Measurements from ENCODE around the gene ST3GAL5.

ST3GAL5 gene

GRCh38 chr2:85790499-85791188, 98.1 kb downstream of the ST3GAL5 start:
- Histone ChIP-seq H3K27me3 (ENCODE audit: insufficient read depth, poor library complexity, severe bottlenecking) (no peaks in the 10 kb centered on the region), H3K4me3 (replicated peaks; ENCODE audit: insufficient read depth, low read length) (no peak overlapping the region), H3K27ac (replicated peaks) (peak overlapping the region; percentile 60)
- DNase-seq (ENCODE audit: low read depth in 1 of 2, low spot score in 1 of 2): peak; percentile 66 to 92
- TF ChIP-seq GABPA (IDR thresholded peaks at IDR 0.05; ENCODE audit: low read depth) (no peak), CTCF (IDR thresholded peaks at IDR 0.05; ENCODE audit: insufficient read depth, low read length) (no peak), POLR2AphosphoS5 (IDR thresholded peaks at IDR 0.05; ENCODE audit: low read depth) (peak; percentile 53; the same call in 1 of the 2 replicates), REST (IDR thresholded peaks at IDR 0.05; ENCODE audit: insufficient replicate concordance, low read depth) (no peak), SPI1 (IDR thresholded peaks at IDR 0.05; ENCODE audit: borderline replicate concordance, low read depth) (peak; percentile 94)

- Histone ChIP-seq H3K27me3 (ENCODE audit: insufficient read depth, poor library complexity, severe bottlenecking) (no peaks in the 10 kb centered on the region), H3K4me3 (replicated peaks; ENCODE audit: insufficient read depth, low read length) (no peak overlapping the region), H3K27ac (replicated peaks) (peak overlapping the region; percentile 60)
- peak in 1 of 2 experiments; percentile 15 for DNase-seq (ENCODE audit: low read depth in 1 of 2, low spot score in 1 of 2)
- no peak for TF ChIP-seq SPI1 (IDR thresholded peaks at IDR 0.05; ENCODE audit: borderline replicate concordance, low read depth)
- no peak for TF ChIP-seq CTCF (IDR thresholded peaks at IDR 0.05; ENCODE audit: insufficient read depth, low read length)
- no peak for TF ChIP-seq GABPA (IDR thresholded peaks at IDR 0.05; ENCODE audit: low read depth)
- TF ChIP-seq REST (IDR thresholded peaks at IDR 0.05; ENCODE audit: insufficient replicate concordance, low read depth): no peak
- TF ChIP-seq POLR2AphosphoS5 (IDR thresholded peaks at IDR 0.05; ENCODE audit: low read depth): no peak
These were observed 98.8 kb downstream of the ST3GAL5 start for GRCh38 chr2:85790032-85790431.

GRCh38 chr2:85789271-85789670, 99.5 kb downstream of the ST3GAL5 start:
- DNase-seq (ENCODE audit: low read depth in 1 of 2, low spot score in 1 of 2): no peak
- H3K4me3 ChIP-seq (replicated peaks; ENCODE audit: insufficient read depth, low read length): no peak overlapping the region
- no peaks in the 10 kb centered on the region for H3K27me3 ChIP-seq (ENCODE audit: insufficient read depth, poor library complexity, severe bottlenecking)
- no peak overlapping the region for H3K27ac ChIP-seq (replicated peaks)
- TF ChIP-seq GABPA (IDR thresholded peaks at IDR 0.05; ENCODE audit: low read depth) (no peak), REST (IDR thresholded peaks at IDR 0.05; ENCODE audit: insufficient replicate concordance, low read depth) (no peak), CTCF (IDR thresholded peaks at IDR 0.05; ENCODE audit: insufficient read depth, low read length) (no peak), POLR2AphosphoS5 (IDR thresholded peaks at IDR 0.05; ENCODE audit: low read depth) (no peak), SPI1 (IDR thresholded peaks at IDR 0.05; ENCODE audit: borderline replicate concordance, low read depth) (no peak)

All from HL-60 (cell line).